Measurements from ENCODE around the gene LRMDA.

- TF ChIP-seq POLR2A (IDR thresholded peaks at IDR 0.05) (no peak), POLR2AphosphoS5 (IDR thresholded peaks at IDR 0.05) (no peak)
- TF ChIP-seq, protein P1, sequence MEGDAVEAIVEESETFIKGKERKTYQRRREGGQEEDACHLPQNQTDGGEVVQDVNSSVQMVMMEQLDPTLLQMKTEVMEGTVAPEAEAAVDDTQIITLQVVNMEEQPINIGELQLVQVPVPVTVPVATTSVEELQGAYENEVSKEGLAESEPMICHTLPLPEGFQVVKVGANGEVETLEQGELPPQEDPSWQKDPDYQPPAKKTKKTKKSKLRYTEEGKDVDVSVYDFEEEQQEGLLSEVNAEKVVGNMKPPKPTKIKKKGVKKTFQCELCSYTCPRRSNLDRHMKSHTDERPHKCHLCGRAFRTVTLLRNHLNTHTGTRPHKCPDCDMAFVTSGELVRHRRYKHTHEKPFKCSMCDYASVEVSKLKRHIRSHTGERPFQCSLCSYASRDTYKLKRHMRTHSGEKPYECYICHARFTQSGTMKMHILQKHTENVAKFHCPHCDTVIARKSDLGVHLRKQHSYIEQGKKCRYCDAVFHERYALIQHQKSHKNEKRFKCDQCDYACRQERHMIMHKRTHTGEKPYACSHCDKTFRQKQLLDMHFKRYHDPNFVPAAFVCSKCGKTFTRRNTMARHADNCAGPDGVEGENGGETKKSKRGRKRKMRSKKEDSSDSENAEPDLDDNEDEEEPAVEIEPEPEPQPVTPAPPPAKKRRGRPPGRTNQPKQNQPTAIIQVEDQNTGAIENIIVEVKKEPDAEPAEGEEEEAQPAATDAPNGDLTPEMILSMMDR (IDR thresholded peaks at IDR 0.05): no peak
Observed at GRCh38 chr10:75611993-75612372, 180.6 kb downstream of the LRMDA start.
